GM23338 (cell line): ENCODE data around the gene CACNB3. TPM values are rescaled to one million over a fixed set of nuclear protein-coding genes. Genes with fewer than 3 reads are reported as not detected.

ENCODE experiments used
- ATAC-seq: fragments of 200-7000 bp; cut with Tn5 transposase; 3 replicates; pipeline ENCODE4 v1.9.1; 2020
- DNase-seq: peaks from one replicate; pipeline ENCODE4 v3.0.0-alpha.2; 2015; ENCODE audit warnings: low spot score
- H2AFZ ChIP-seq: fragments of 200-600 bp; sonication (generic); 2 replicates; pipeline ENCODE4 v1.8.0; 2016; ENCODE audit warnings: antibody characterized with exemption, mild to moderate bottlenecking, moderate library complexity
- H3F3A ChIP-seq: fragments of 200-600 bp; sonication (generic); replicated peaks from 2 replicates; pipeline ENCODE4 v1.8.0; 2017; ENCODE audit warnings: antibody characterized with exemption, mixed run types, low read depth
- H3K27ac ChIP-seq: fragments of 200-600 bp; sonication (generic); 2 replicates; pipeline ENCODE4 v1.6.1; 2016; ENCODE audit warnings: low read depth
- H3K27me3 ChIP-seq: fragments of 200-600 bp; sonication (generic); 2 replicates; pipeline ENCODE4 v1.8.0; 2016; ENCODE audit warnings: mild to moderate bottlenecking, mixed run types, moderate library complexity; ENCODE audit not compliant: insufficient read depth
- H3K36me3 ChIP-seq: fragments of 200-600 bp; sonication (generic); 2 replicates; pipeline ENCODE4 v1.8.0; 2016; ENCODE audit warnings: mild to moderate bottlenecking; ENCODE audit not compliant: insufficient read depth
- H3K4me1 ChIP-seq: fragments of 200-600 bp; sonication (generic); 2 replicates; pipeline ENCODE4 v1.8.0; 2016; ENCODE audit warnings: mild to moderate bottlenecking, moderate library complexity; ENCODE audit not compliant: insufficient read depth
- H3K4me2 ChIP-seq: fragments of 200-600 bp; sonication (generic); 2 replicates; pipeline ENCODE4 v1.7.1; 2017; ENCODE audit warnings: mixed run types
- H3K4me3 ChIP-seq: fragments of 200-600 bp; sonication (generic); 2 replicates; pipeline ENCODE4 v1.6.1; 2016; ENCODE audit warnings: mixed run types
- H3K79me2 ChIP-seq: fragments of 200-600 bp; sonication (generic); replicated peaks from 2 replicates; pipeline ENCODE4 v1.8.0; 2017; ENCODE audit warnings: mild to moderate bottlenecking; ENCODE audit not compliant: insufficient read depth
- H3K9me2 ChIP-seq: fragments of 200-600 bp; sonication (generic); 2 replicates; pipeline ENCODE4 v1.8.0; 2017; ENCODE audit not compliant: insufficient read depth
- H4K20me1 ChIP-seq: fragments of 200-600 bp; sonication (generic); replicated peaks from 2 replicates; pipeline ENCODE4 v1.8.0; 2017; ENCODE audit warnings: mild to moderate bottlenecking; ENCODE audit not compliant: insufficient read depth
- H3K27ac Mint-ChIP-seq: 2 replicates; pipeline ENCODE4 v1.8.0; 2020; ENCODE audit warnings: inconsistent platforms, mild to moderate bottlenecking, moderate library complexity, mixed read lengths
- H3K27me3 Mint-ChIP-seq: 3 replicates; pipeline ENCODE4 v1.8.0; 2022; ENCODE audit warnings: low read depth, mild to moderate bottlenecking, moderate library complexity, mixed read lengths, inconsistent platforms; ENCODE audit not compliant: insufficient read depth, poor library complexity
- H3K36me3 Mint-ChIP-seq: 3 replicates; pipeline ENCODE4 v1.8.0; 2021; ENCODE audit warnings: low read depth, mild to moderate bottlenecking, inconsistent platforms, moderate library complexity, mixed read lengths
- H3K4me1 Mint-ChIP-seq: 3 replicates; pipeline ENCODE4 v1.8.0; 2020; ENCODE audit warnings: mild to moderate bottlenecking, inconsistent platforms, mixed read lengths
- H3K4me3 Mint-ChIP-seq: 3 replicates; pipeline ENCODE4 v1.8.0; 2021; ENCODE audit warnings: moderate library complexity, mild to moderate bottlenecking, inconsistent platforms, mixed read lengths
- H3K9me3 Mint-ChIP-seq: 3 replicates; pipeline ENCODE4 v1.8.0; 2020; ENCODE audit warnings: moderate library complexity, mild to moderate bottlenecking, inconsistent platforms, mixed read lengths
- CREB1 ChIP-seq: fragments of 250-450 bp; sonication (Bioruptor Pico); IDR thresholded peaks from 2 replicates; pipeline ENCODE4 v1.5.0; 2020; ENCODE audit warnings: low read depth, mild to moderate bottlenecking, moderate library complexity
- EZH2 ChIP-seq: fragments of 200-600 bp; sonication (generic); IDR thresholded peaks from one replicate; pipeline ENCODE4 v1.8.0; 2017; ENCODE audit warnings: antibody characterized with exemption, mild to moderate bottlenecking, low read depth; ENCODE audit not compliant: unreplicated experiment
- EZH2phosphoT487 ChIP-seq: fragments of 200-600 bp; sonication (generic); IDR thresholded peaks from one replicate; pipeline ENCODE4 v1.8.1; 2018; ENCODE audit warnings: antibody characterized with exemption; ENCODE audit not compliant: unreplicated experiment
- JUNB ChIP-seq: IDR thresholded peaks from one replicate; pipeline ENCODE4 v1.6.1; 2016; ENCODE audit warnings: antibody characterized with exemption; ENCODE audit not compliant: unreplicated experiment
- NANOG ChIP-seq: IDR thresholded peaks from 2 replicates; pipeline ENCODE4 v1.6.1; 2016; ENCODE audit warnings: antibody characterized with exemption, borderline replicate concordance
- POLR2AphosphoS5 ChIP-seq: IDR thresholded peaks from 2 replicates; pipeline ENCODE4 v1.6.1; 2016; ENCODE audit warnings: antibody characterized with exemption, low read depth
- STAT1 ChIP-seq: IDR thresholded peaks from one replicate; pipeline ENCODE4 v1.6.1; 2016; ENCODE audit warnings: antibody characterized with exemption; ENCODE audit not compliant: unreplicated experiment
- ZNF114 ChIP-seq: fragments of 250-450 bp; sonication (Bioruptor Pico); IDR thresholded peaks from 2 replicates; pipeline ENCODE4 v1.5.0; 2020; ENCODE audit warnings: mild to moderate bottlenecking, moderate library complexity
- ZNF331 ChIP-seq: fragments of 250-450 bp; sonication (Bioruptor Pico); IDR thresholded peaks from 2 replicates; pipeline ENCODE4 v1.5.0; 2020; ENCODE audit warnings: low read depth, mild to moderate bottlenecking, moderate library complexity
- polyA plus RNA-seq: library from polyadenylated mRNA; unstranded; fragments of >200 nt; fragmentation: Nextera tagmentation; extraction: Ambion mirVana; gene quantifications from 2 replicates; pipeline ENCODE4 v1.2.1, GENCODE V29; 2016
- total RNA-seq: library from RNA; depleted of rRNA; stranded (reverse); fragments of >200 nt; shearing (Covaris generic); gene quantifications from 2 replicates; pipeline ENCODE4 v1.2.3, GENCODE V29; 2014
- TF ChIP-seq, protein P1 (sequence below): IDR thresholded peaks from 2 replicates; pipeline ENCODE4 v1.6.1; 2016; ENCODE audit warnings: antibody characterized with exemption
- TF ChIP-seq, protein P2 (sequence below): IDR thresholded peaks from one replicate; pipeline ENCODE4 v1.6.1; 2018; ENCODE audit warnings: antibody characterized with exemption; ENCODE audit not compliant: unreplicated experiment
- TF ChIP-seq, protein P3 (sequence below): fragments of 250-450 bp; sonication (Bioruptor Pico); IDR thresholded peaks from 2 replicates; pipeline ENCODE4 v1.5.0; 2020; ENCODE audit warnings: mild to moderate bottlenecking, moderate library complexity
- TF ChIP-seq, protein P4 (sequence below), 2 experiments: fragments of 200-600 bp in 1 of 2; sonication (generic) in 1 of 2; conservative IDR thresholded peaks; 2 replicates each; pipeline versions ENCODE4 v1.5.1 to v1.6.1; 2016 to 2017; ENCODE audit warnings: antibody characterized with exemption in 2 of 2, low read depth in 2 of 2, mild to moderate bottlenecking in 2 of 2, moderate library complexity in 1 of 2

CACNB3 gene
- total and polyA plus RNA-seq, 2 experiments from 2014 or later, result 4.1 to 6.2 TPM

DNA sequence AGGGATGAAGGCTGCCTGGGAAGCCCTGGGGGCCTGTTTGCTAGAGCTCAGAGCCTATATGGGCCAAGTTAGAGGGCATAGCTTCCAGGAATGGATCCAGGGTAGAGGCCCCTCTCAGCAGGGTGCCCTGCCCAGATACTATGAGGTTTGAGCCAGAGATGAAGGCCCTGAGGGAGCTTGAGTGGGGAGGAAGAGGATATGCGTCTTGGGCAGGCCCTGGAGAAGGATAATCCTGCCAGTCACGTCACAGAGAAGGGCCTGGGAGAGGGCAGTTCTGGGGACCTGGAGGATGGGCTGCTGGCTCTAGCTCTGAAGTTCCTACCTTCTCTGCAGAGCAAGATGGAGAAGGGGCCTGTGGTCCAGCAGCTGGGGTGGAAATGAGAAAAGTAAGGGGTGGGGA, 5.9 kb upstream of the CACNB3 start:
- no peaks in the 10 kb centered on the region for H3K9me2 ChIP-seq
- peaks cover 67% of the 10 kb centered on the region for H3K27me3 ChIP-seq
- peaks cover 17% of the 10 kb centered on the region; the same call in 1 of the 2 replicates for H3K4me1 ChIP-seq
- 0 out of 2 replicates have a peak overlapping the region, but pooled peaks have one; percentile 97 for H3K4me3 ChIP-seq
- no peaks in the 10 kb centered on the region; the same call in 1 of the 2 replicates for H3F3A ChIP-seq
- H3K36me3 Mint-ChIP-seq, result no peaks in the 10 kb centered on the region
- TF ChIP-seq, protein P1, sequence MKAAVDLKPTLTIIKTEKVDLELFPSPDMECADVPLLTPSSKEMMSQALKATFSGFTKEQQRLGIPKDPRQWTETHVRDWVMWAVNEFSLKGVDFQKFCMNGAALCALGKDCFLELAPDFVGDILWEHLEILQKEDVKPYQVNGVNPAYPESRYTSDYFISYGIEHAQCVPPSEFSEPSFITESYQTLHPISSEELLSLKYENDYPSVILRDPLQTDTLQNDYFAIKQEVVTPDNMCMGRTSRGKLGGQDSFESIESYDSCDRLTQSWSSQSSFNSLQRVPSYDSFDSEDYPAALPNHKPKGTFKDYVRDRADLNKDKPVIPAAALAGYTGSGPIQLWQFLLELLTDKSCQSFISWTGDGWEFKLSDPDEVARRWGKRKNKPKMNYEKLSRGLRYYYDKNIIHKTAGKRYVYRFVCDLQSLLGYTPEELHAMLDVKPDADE, result no peak
- TF ChIP-seq, protein P2, sequence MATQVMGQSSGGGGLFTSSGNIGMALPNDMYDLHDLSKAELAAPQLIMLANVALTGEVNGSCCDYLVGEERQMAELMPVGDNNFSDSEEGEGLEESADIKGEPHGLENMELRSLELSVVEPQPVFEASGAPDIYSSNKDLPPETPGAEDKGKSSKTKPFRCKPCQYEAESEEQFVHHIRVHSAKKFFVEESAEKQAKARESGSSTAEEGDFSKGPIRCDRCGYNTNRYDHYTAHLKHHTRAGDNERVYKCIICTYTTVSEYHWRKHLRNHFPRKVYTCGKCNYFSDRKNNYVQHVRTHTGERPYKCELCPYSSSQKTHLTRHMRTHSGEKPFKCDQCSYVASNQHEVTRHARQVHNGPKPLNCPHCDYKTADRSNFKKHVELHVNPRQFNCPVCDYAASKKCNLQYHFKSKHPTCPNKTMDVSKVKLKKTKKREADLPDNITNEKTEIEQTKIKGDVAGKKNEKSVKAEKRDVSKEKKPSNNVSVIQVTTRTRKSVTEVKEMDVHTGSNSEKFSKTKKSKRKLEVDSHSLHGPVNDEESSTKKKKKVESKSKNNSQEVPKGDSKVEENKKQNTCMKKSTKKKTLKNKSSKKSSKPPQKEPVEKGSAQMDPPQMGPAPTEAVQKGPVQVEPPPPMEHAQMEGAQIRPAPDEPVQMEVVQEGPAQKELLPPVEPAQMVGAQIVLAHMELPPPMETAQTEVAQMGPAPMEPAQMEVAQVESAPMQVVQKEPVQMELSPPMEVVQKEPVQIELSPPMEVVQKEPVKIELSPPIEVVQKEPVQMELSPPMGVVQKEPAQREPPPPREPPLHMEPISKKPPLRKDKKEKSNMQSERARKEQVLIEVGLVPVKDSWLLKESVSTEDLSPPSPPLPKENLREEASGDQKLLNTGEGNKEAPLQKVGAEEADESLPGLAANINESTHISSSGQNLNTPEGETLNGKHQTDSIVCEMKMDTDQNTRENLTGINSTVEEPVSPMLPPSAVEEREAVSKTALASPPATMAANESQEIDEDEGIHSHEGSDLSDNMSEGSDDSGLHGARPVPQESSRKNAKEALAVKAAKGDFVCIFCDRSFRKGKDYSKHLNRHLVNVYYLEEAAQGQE, result no peak
- TF ChIP-seq CREB1 (CRISPR knock-in tag), result no peak
- TF ChIP-seq JUNB, result no peak
- TF ChIP-seq EZH2phosphoT487, result no peak
- no peak for TF ChIP-seq ZNF114 (CRISPR knock-in tag)
- TF ChIP-seq, protein P3, sequence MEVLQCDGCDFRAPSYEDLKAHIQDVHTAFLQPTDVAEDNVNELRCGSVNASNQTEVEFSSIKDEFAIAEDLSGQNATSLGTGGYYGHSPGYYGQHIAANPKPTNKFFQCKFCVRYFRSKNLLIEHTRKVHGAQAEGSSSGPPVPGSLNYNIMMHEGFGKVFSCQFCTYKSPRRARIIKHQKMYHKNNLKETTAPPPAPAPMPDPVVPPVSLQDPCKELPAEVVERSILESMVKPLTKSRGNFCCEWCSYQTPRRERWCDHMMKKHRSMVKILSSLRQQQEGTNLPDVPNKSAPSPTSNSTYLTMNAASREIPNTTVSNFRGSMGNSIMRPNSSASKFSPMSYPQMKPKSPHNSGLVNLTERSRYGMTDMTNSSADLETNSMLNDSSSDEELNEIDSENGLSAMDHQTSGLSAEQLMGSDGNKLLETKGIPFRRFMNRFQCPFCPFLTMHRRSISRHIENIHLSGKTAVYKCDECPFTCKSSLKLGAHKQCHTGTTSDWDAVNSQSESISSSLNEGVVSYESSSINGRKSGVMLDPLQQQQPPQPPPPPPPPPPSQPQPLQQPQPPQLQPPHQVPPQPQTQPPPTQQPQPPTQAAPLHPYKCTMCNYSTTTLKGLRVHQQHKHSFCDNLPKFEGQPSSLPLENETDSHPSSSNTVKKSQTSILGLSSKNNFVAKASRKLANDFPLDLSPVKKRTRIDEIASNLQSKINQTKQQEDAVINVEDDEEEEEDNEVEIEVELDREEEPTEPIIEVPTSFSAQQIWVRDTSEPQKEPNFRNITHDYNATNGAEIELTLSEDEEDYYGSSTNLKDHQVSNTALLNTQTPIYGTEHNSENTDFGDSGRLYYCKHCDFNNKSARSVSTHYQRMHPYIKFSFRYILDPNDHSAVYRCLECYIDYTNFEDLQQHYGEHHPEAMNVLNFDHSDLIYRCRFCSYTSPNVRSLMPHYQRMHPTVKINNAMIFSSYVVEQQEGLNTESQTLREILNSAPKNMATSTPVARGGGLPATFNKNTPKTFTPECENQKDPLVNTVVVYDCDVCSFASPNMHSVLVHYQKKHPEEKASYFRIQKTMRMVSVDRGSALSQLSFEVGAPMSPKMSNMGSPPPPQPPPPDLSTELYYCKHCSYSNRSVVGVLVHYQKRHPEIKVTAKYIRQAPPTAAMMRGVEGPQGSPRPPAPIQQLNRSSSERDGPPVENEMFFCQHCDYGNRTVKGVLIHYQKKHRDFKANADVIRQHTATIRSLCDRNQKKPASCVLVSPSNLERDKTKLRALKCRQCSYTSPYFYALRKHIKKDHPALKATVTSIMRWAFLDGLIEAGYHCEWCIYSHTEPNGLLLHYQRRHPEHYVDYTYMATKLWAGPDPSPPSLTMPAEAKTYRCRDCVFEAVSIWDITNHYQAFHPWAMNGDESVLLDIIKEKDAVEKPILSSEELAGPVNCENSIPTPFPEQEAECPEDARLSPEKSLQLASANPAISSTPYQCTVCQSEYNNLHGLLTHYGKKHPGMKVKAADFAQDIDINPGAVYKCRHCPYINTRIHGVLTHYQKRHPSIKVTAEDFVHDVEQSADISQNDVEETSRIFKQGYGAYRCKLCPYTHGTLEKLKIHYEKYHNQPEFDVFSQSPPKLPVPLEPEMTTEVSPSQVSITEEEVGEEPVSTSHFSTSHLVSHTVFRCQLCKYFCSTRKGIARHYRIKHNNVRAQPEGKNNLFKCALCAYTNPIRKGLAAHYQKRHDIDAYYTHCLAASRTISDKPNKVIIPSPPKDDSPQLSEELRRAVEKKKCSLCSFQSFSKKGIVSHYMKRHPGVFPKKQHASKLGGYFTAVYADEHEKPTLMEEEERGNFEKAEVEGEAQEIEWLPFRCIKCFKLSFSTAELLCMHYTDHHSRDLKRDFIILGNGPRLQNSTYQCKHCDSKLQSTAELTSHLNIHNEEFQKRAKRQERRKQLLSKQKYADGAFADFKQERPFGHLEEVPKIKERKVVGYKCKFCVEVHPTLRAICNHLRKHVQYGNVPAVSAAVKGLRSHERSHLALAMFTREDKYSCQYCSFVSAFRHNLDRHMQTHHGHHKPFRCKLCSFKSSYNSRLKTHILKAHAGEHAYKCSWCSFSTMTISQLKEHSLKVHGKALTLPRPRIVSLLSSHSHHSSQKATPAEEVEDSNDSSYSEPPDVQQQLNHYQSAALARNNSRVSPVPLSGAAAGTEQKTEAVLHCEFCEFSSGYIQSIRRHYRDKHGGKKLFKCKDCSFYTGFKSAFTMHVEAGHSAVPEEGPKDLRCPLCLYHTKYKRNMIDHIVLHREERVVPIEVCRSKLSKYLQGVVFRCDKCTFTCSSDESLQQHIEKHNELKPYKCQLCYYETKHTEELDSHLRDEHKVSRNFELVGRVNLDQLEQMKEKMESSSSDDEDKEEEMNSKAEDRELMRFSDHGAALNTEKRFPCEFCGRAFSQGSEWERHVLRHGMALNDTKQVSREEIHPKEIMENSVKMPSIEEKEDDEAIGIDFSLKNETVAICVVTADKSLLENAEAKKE (CRISPR knock-in tag), result no peak
- no peak for TF ChIP-seq NANOG
- no peak for TF ChIP-seq EZH2
- no peak for TF ChIP-seq ZNF331 (CRISPR knock-in tag)
- no peak for TF ChIP-seq POLR2AphosphoS5
- TF ChIP-seq STAT1, result no peak
- TF ChIP-seq, protein P4, sequence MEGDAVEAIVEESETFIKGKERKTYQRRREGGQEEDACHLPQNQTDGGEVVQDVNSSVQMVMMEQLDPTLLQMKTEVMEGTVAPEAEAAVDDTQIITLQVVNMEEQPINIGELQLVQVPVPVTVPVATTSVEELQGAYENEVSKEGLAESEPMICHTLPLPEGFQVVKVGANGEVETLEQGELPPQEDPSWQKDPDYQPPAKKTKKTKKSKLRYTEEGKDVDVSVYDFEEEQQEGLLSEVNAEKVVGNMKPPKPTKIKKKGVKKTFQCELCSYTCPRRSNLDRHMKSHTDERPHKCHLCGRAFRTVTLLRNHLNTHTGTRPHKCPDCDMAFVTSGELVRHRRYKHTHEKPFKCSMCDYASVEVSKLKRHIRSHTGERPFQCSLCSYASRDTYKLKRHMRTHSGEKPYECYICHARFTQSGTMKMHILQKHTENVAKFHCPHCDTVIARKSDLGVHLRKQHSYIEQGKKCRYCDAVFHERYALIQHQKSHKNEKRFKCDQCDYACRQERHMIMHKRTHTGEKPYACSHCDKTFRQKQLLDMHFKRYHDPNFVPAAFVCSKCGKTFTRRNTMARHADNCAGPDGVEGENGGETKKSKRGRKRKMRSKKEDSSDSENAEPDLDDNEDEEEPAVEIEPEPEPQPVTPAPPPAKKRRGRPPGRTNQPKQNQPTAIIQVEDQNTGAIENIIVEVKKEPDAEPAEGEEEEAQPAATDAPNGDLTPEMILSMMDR (conservative IDR thresholded peaks at IDR 0.05; ENCODE audit: low read depth in 2 of 2), result no peak
- no peak overlapping the region for H3K27ac Mint-ChIP-seq
- H3K4me3 Mint-ChIP-seq, result peak overlapping the region; percentile 93
- H3K36me3 ChIP-seq, result no peaks in the 10 kb centered on the region
- ATAC-seq (no peak), DNase-seq (no peak)
- peaks cover 54% of the 10 kb centered on the region for H3K27me3 Mint-ChIP-seq
- H4K20me1 ChIP-seq, result no peaks in the 10 kb centered on the region
- H3K27ac ChIP-seq, result no peak overlapping the region
- H3K4me2 ChIP-seq, result peak overlapping the region; percentile 97
- no peaks in the 10 kb centered on the region for H3K9me3 Mint-ChIP-seq
- no peaks in the 10 kb centered on the region for H3K79me2 ChIP-seq
- H2AFZ ChIP-seq, result peak overlapping the region; percentile 99; the same call in 1 of the 2 replicates
- peaks cover 33% of the 10 kb centered on the region for H3K4me1 Mint-ChIP-seq
